A549 (cell line): ENCODE data around the gene TCEA2. TPM values are rescaled to one million over a fixed set of nuclear protein-coding genes. Genes with fewer than 3 reads are reported as not detected.

Source experiments
- ATAC-seq, 2 experiments: fragments of 200-7000 bp in 1 of 2; fragments of >200 bp in 1 of 2; cut with Nextera tagmentation in 1 of 2; cut with Tn5 transposase in 1 of 2; 3 replicates each; pipeline versions ENCODE4 v1.8.0 to v1.9.1; 2018 to 2020; ENCODE audit warnings: mild to moderate bottlenecking in 1 of 2, moderate library complexity in 1 of 2
- CTCF ChIA-PET: fragments of 300-600 bp; sonication (Branson Sonifier 250); formaldehyde crosslinking; extraction: SDS; loops from one replicate; lab custom pipeline; 2021; ENCODE audit warnings: antibody characterized with exemption, inconsistent platforms; lab: Yijun Ruan, JAX
- POLR2A ChIA-PET: fragments of 350-600 bp; formaldehyde crosslinking; extraction: SDS; loops from one replicate; lab custom pipeline; 2021; ENCODE audit warnings: antibody characterized with exemption, inconsistent platforms; lab: Yijun Ruan, JAX
- DNase-seq, 2 experiments: peaks; one replicate each; pipeline versions ENCODE4 v3.0.0 to v3.0.0-alpha.2; 2011 to 2016; ENCODE audit warnings: low read depth in 1 of 2, low spot score in 1 of 2
- FAIRE-seq: peaks from 2 replicates; lab custom pipeline; 2011; peaks lifted over from hg19 to GRCh38; lab: Jason Lieb, UNC
- H3K27ac ChIP-seq, 2 experiments: fragments of >200 bp; sonication (Bioruptor Twin); formaldehyde crosslinking; 3 replicates each; pipeline ENCODE4 v1.5.1; 2016 to 2017
- H3K4me1 ChIP-seq: fragments of >200 bp; sonication (Bioruptor Twin); formaldehyde crosslinking; 3 replicates; pipeline ENCODE4 v1.6.1; 2016
- H3K4me2 ChIP-seq: fragments of >200 bp; sonication (Bioruptor Twin); formaldehyde crosslinking; 3 replicates; pipeline ENCODE4 v1.6.1; 2016
- H3K4me3 ChIP-seq: fragments of >200 bp; sonication (Bioruptor Twin); formaldehyde crosslinking; 3 replicates; pipeline ENCODE4 v1.5.1; 2016
- H3K9me3 ChIP-seq: fragments of >200 bp; sonication (Bioruptor Twin); formaldehyde crosslinking; 3 replicates; pipeline ENCODE4 v1.6.1; 2016
- CBX2 ChIP-seq: fragments of 200-600 bp; sonication (generic); IDR thresholded peaks from 2 replicates; pipeline ENCODE4 v1.6.1; 2016; ENCODE audit warnings: low read depth, mild to moderate bottlenecking, borderline replicate concordance
- CEBPB ChIP-seq, 2 experiments: fragments of >200 bp in 1 of 2; sonication (Bioruptor Twin) in 1 of 2; formaldehyde crosslinking in 1 of 2; IDR thresholded peaks; 2 replicates each; pipeline ENCODE4 v1.6.1; 2012 to 2016
- CHD2 ChIP-seq: fragments of 150-350 bp; IDR thresholded peaks from 2 replicates; pipeline ENCODE4 v1.6.1; 2014; ENCODE audit warnings: low read length; ENCODE audit not compliant: partially characterized antibody
- EP300 ChIP-seq, 2 experiments: fragments of >200 bp; sonication (Bioruptor Twin); formaldehyde crosslinking; IDR thresholded peaks; 2 replicates in 1 of 2; 3 replicates in 1 of 2; pipeline ENCODE4 v1.6.1; 2016 to 2017
- ESRRA ChIP-seq: fragments of 150-350 bp; IDR thresholded peaks from 2 replicates; pipeline ENCODE4 v1.6.1; 2014; ENCODE audit warnings: mild to moderate bottlenecking, low read length, borderline replicate concordance
- FOXS1 ChIP-seq: fragments of 250-450 bp; sonication (Bioruptor Pico); IDR thresholded peaks from 2 replicates; pipeline ENCODE4 v1.5.0; 2020; ENCODE audit warnings: mild to moderate bottlenecking, moderate library complexity
- GATA3 ChIP-seq: IDR thresholded peaks from 2 replicates; pipeline ENCODE4 v1.6.1; 2012; ENCODE audit warnings: borderline replicate concordance
- HDAC2 ChIP-seq: fragments of 200-600 bp; sonication (generic); IDR thresholded peaks from 2 replicates; pipeline ENCODE4 v1.6.1; 2016
- HEYL ChIP-seq: fragments of 250-450 bp; sonication (Bioruptor Pico); IDR thresholded peaks from 2 replicates; pipeline ENCODE4 v1.8.0; 2021; ENCODE audit warnings: mild to moderate bottlenecking, moderate library complexity
- HOXA7 ChIP-seq: fragments of 250-450 bp; sonication (Bioruptor Pico); IDR thresholded peaks from 2 replicates; pipeline ENCODE4 v1.5.0; 2020; ENCODE audit warnings: mild to moderate bottlenecking, moderate library complexity
- HOXB13 ChIP-seq: fragments of 250-450 bp; sonication (Bioruptor Pico); IDR thresholded peaks from 2 replicates; pipeline ENCODE4 v1.5.0; 2020; ENCODE audit warnings: low read depth, mild to moderate bottlenecking, moderate library complexity
- KDM1A ChIP-seq: fragments of 200-600 bp; sonication (generic); IDR thresholded peaks from 2 replicates; pipeline ENCODE4 v1.6.1; 2016; ENCODE audit warnings: low read depth, mild to moderate bottlenecking
- MYC ChIP-seq: IDR thresholded peaks from 2 replicates; pipeline ENCODE4 v1.6.1; 2012; ENCODE audit warnings: mild to moderate bottlenecking, inconsistent platforms, low read length, improper control_type of control experiment, borderline replicate concordance
- NFE2L2 ChIP-seq: fragments of 150-350 bp; conservative IDR thresholded peaks from 2 replicates; pipeline ENCODE4 v1.6.1; 2014; ENCODE audit warnings: low read length
- NPAS2 ChIP-seq: fragments of 250-450 bp; sonication (Bioruptor Pico); IDR thresholded peaks from 2 replicates; pipeline ENCODE4 v1.8.0; 2022; ENCODE audit warnings: mild to moderate bottlenecking, moderate library complexity, borderline replicate concordance
- POLR2A ChIP-seq: IDR thresholded peaks from 2 replicates; pipeline ENCODE4 v1.6.1; 2012; ENCODE audit warnings: mild to moderate bottlenecking, low read length
- POLR2AphosphoS2 ChIP-seq: conservative IDR thresholded peaks from 2 replicates; pipeline ENCODE4 v1.6.1; 2012; ENCODE audit warnings: low read length, improper control_type of control experiment, inconsistent platforms
- RARB ChIP-seq: fragments of 250-450 bp; sonication (Bioruptor Pico); IDR thresholded peaks from 2 replicates; pipeline ENCODE4 v1.8.0; 2021; ENCODE audit warnings: mild to moderate bottlenecking, moderate library complexity
- RCOR1 ChIP-seq: fragments of 150-350 bp; IDR thresholded peaks from 2 replicates; pipeline ENCODE4 v1.6.1; 2014; ENCODE audit warnings: antibody characterized with exemption, low read length, low read depth
- RFX5 ChIP-seq: fragments of 450-650 bp; IDR thresholded peaks from 2 replicates; pipeline ENCODE4 v1.7.1; 2014; ENCODE audit warnings: antibody characterized with exemption, mild to moderate bottlenecking, moderate library complexity
- RNF2 ChIP-seq: fragments of 200-600 bp; sonication (generic); IDR thresholded peaks from 2 replicates; pipeline ENCODE4 v1.6.1; 2016; ENCODE audit warnings: low read depth, mild to moderate bottlenecking, antibody characterized with exemption, moderate library complexity, borderline replicate concordance
- SREBF2 ChIP-seq: fragments of 450-650 bp; IDR thresholded peaks from 2 replicates; pipeline ENCODE4 v1.6.1; 2014; ENCODE audit warnings: mild to moderate bottlenecking, moderate library complexity
- ZC3H11A ChIP-seq: fragments of 450-650 bp; IDR thresholded peaks from 2 replicates; pipeline ENCODE4 v1.6.1; 2014; ENCODE audit warnings: antibody characterized with exemption, mild to moderate bottlenecking
- ZFP36 ChIP-seq: fragments of 450-650 bp; IDR thresholded peaks from 2 replicates; pipeline ENCODE4 v1.6.1; 2014; ENCODE audit warnings: borderline replicate concordance; ENCODE audit not compliant: partially characterized antibody
- ZNF302 ChIP-seq: fragments of 250-450 bp; sonication (Bioruptor Pico); IDR thresholded peaks from 2 replicates; pipeline ENCODE4 v1.9.0; 2021; ENCODE audit warnings: inconsistent platforms, mild to moderate bottlenecking, moderate library complexity
- WGBS: methylation state at CpG from one replicate; pipeline ENCODE4 v1.1.6; 2017; ENCODE audit errors: missing lambda C conversion rate; 5-methylcytosine and 5-hydroxymethylcytosine counted together
- polyA plus RNA-seq, 4 experiments: library from polyadenylated mRNA; depleted of rRNA in 3 of 4; stranded (reverse); fragments of >200 nt; fragmentation: RNase III in 1 of 4; extraction: RNeasy Plus Mini Kit Qiagen cat#74134 plus additional on column Dnase treatment in 1 of 4; gene quantifications; 2 replicates in 3 of 4; 3 replicates in 1 of 4; pipeline ENCODE4 v1.2.3, GENCODE V29; 2011 to 2017
- TF ChIP-seq, protein P1 (sequence below): fragments of 450-650 bp; IDR thresholded peaks from 2 replicates; pipeline ENCODE4 v1.6.1; 2014; ENCODE audit warnings: antibody characterized with exemption
- TF ChIP-seq, protein P2 (sequence below): IDR thresholded peaks from 2 replicates; pipeline ENCODE4 v1.6.1; 2012
- TF ChIP-seq, protein P3 (sequence below): IDR thresholded peaks from 2 replicates; pipeline ENCODE4 v1.6.1; 2012
- TF ChIP-seq, protein P4 (sequence below): fragments of 200-600 bp; sonication (generic); IDR thresholded peaks from 2 replicates; pipeline ENCODE4 v1.6.1; 2016; ENCODE audit warnings: antibody characterized with exemption, mild to moderate bottlenecking, moderate library complexity

The TCEA2 gene
- polyA plus RNA-seq, 2 of the 4 experiments (the other 2 are of a cell fraction), result 11.2 to 29.8 TPM

DNA sequence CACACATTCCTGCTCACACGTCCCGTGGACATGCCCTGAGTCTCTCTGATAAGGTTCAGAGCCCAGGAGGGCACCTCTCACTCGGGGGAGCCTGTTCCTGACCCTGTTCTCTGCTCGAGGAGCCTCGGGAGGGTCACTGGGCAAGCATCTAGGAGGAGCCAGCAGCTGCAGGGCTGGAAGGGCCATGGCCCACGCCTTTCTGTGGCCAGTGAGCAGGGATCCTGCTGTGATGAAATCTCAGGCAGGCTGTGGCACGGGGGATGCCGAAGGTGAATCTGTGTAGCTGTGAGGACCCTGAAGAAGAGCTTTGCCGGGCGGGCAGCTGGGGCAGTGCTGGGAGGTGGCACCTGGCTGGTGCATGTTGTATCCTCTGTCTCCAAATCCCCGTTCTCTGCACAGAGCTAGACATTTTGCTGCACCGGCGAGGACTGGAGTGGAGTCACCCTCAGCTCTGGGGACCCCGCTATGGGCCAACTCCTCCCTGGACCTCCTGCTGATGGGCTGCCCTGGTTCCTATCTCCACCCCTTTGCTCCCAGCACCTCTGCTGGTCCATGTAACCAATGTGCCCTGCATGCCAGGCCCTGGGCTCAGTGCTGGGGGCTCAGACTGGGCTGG is 51.5 kb downstream of the TCEA2 start:
- TF ChIP-seq SREBF2, result no peak
- no peak for TF ChIP-seq KDM1A
- TF ChIP-seq MYC, result no peak
- no peak for DNase-seq
- H3K27ac ChIP-seq, result no peak overlapping the region
- no peaks in the 10 kb centered on the region for H3K4me1 ChIP-seq
- CTCF ChIA-PET, result interaction anchor here (4.9 to 7.6 kb wide), 2 partner anchors 13 to 30 kb away, joined by 18 to 58 read pairs; partner anchors contain the start of gene LKAAEAR1
- H3K9me3 ChIP-seq, result no peaks in the 10 kb centered on the region
- POLR2A ChIA-PET, result no interaction called here
- H3K4me3 ChIP-seq, result no peak overlapping the region
- WGBS, result 69% methylated on average over 11 of the region's 14 CpGs
- no peak for ATAC-seq
- no peak overlapping the region for H3K4me2 ChIP-seq
- FAIRE-seq, result no peak

DNA sequence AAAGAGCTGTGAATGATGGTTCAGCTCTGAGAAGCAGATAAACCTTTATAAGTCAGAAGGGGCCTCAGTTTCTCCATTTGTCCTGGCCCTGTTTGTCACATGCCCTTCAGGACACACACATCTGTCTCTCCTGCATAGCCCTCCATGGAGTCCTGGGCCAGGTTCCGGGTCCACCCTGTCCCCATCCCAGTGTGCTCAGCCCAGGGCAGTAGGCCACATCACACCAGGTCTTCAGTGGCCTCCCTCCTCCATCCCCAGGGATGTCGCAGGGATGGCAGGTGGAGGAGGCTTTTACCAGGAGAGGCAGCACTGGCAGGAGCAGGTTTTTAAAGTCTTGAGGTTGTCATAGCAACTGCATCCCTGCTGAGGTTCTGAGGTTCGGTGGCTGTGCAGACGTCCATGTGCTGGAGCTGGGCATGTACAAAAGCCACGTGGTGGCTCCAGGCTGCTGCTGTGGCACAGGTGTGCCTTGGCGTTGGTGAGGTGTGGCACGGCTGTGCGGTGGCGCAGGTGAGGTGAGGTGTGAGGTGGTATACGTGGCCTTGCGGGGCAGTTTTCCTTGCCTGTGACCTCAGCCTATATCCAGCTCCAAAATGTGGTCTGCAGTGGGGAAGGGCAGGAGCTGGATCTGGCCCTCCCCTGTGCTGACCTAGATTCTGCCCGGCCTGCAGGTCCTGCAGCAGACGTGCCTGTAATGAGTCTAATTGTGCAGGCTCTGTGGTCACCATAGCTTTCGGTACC is 52.3 kb downstream of the TCEA2 start:
- TF ChIP-seq NPAS2 (CRISPR knock-in tag) (no peak), HDAC2 (no peak), ZNF302 (CRISPR knock-in tag) (no peak), CEBPB (IDR thresholded peaks at IDR 0.05) (no peak), FOXS1 (CRISPR knock-in tag) (no peak), POLR2A (no peak), CBX2 (no peak), GATA3 (no peak), ZFP36 (no peak), HOXB13 (CRISPR knock-in tag) (no peak), EP300 (IDR thresholded peaks at IDR 0.05) (no peak), CHD2 (no peak), HOXA7 (CRISPR knock-in tag) (no peak), POLR2AphosphoS2 (no peak)
- TF ChIP-seq, protein P1, sequence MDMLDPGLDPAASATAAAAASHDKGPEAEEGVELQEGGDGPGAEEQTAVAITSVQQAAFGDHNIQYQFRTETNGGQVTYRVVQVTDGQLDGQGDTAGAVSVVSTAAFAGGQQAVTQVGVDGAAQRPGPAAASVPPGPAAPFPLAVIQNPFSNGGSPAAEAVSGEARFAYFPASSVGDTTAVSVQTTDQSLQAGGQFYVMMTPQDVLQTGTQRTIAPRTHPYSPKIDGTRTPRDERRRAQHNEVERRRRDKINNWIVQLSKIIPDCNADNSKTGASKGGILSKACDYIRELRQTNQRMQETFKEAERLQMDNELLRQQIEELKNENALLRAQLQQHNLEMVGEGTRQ, result no peak
- TF ChIP-seq, protein P2, sequence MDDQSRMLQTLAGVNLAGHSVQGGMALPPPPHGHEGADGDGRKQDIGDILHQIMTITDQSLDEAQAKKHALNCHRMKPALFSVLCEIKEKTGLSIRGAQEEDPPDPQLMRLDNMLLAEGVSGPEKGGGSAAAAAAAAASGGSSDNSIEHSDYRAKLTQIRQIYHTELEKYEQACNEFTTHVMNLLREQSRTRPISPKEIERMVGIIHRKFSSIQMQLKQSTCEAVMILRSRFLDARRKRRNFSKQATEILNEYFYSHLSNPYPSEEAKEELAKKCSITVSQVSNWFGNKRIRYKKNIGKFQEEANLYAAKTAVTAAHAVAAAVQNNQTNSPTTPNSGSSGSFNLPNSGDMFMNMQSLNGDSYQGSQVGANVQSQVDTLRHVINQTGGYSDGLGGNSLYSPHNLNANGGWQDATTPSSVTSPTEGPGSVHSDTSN, result no peak
- CTCF ChIA-PET, result interaction anchor here (1.3 to 7.6 kb wide), 6 partner anchors 9 to 77 kb away, joined by 3 to 58 read pairs (median 7); partner anchors contain the start of genes LKAAEAR1 and NPBWR2
- Histone ChIP-seq H3K4me3 (no peak overlapping the region), H3K4me1 (no peaks in the 10 kb centered on the region), H3K4me2 (no peak overlapping the region), H3K27ac (no peak overlapping the region), H3K9me3 (no peaks in the 10 kb centered on the region)
- FAIRE-seq (no peak), ATAC-seq (no peak), DNase-seq (no peak)
- 61% methylated on average over 13 of the region's 14 CpGs for WGBS
- POLR2A ChIA-PET, result interaction anchor here (1.3 kb wide), 1 partner anchor 32 kb away, joined by 4 read pairs; the partner anchor contains the start of gene LKAAEAR1

DNA sequence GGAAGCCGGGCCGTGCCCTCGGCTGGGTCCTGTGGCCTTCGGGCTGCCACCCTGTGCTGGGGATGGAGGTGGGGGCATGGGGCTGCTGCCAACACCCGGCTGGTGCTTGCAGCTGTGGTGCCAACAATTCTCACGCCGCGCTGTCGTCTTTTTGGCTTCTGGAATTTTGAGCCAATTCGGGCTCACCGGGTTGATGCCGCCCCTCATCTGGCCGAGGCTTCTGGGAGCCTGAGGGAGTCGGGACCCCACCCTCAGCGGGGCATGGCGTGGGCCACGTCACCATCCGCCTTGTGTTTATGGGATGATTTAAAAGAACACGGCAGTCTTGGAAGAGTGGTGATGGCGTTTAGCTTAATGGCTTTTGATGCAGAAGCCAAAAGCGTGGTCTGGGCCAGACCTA is 53.0 kb downstream of the TCEA2 start:
- ChIA-PET CTCF (interaction anchor here (0.6 to 7.6 kb wide), 9 partner anchors 9 to 136 kb away, joined by 3 to 58 read pairs (median 4); partner anchors contain the start of genes LKAAEAR1 and NPBWR2), POLR2A (interaction anchor here (1.3 kb wide), 1 partner anchor 32 kb away, joined by 4 read pairs; the partner anchor contains the start of gene LKAAEAR1)
- no peak overlapping the region for H3K27ac ChIP-seq
- 75% methylated on average over 20 of the region's 21 CpGs for WGBS
- H3K4me1 ChIP-seq, result no peaks in the 10 kb centered on the region
- FAIRE-seq (no peak), DNase-seq (no peak), ATAC-seq (no peak)
- H3K4me2 ChIP-seq, result no peak overlapping the region
- H3K4me3 ChIP-seq, result no peak overlapping the region
- no peaks in the 10 kb centered on the region for H3K9me3 ChIP-seq
- TF ChIP-seq ZFP36 (no peak), ZC3H11A (no peak), RCOR1 (no peak), RFX5 (no peak), HEYL (CRISPR knock-in tag) (no peak), HOXA7 (CRISPR knock-in tag) (no peak), RNF2 (no peak), HDAC2 (no peak), NPAS2 (CRISPR knock-in tag) (no peak), ESRRA (no peak), NFE2L2 (no peak), RARB (CRISPR knock-in tag) (no peak)
- TF ChIP-seq, protein P3, sequence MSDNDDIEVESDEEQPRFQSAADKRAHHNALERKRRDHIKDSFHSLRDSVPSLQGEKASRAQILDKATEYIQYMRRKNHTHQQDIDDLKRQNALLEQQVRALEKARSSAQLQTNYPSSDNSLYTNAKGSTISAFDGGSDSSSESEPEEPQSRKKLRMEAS, result no peak
- TF ChIP-seq, protein P4, sequence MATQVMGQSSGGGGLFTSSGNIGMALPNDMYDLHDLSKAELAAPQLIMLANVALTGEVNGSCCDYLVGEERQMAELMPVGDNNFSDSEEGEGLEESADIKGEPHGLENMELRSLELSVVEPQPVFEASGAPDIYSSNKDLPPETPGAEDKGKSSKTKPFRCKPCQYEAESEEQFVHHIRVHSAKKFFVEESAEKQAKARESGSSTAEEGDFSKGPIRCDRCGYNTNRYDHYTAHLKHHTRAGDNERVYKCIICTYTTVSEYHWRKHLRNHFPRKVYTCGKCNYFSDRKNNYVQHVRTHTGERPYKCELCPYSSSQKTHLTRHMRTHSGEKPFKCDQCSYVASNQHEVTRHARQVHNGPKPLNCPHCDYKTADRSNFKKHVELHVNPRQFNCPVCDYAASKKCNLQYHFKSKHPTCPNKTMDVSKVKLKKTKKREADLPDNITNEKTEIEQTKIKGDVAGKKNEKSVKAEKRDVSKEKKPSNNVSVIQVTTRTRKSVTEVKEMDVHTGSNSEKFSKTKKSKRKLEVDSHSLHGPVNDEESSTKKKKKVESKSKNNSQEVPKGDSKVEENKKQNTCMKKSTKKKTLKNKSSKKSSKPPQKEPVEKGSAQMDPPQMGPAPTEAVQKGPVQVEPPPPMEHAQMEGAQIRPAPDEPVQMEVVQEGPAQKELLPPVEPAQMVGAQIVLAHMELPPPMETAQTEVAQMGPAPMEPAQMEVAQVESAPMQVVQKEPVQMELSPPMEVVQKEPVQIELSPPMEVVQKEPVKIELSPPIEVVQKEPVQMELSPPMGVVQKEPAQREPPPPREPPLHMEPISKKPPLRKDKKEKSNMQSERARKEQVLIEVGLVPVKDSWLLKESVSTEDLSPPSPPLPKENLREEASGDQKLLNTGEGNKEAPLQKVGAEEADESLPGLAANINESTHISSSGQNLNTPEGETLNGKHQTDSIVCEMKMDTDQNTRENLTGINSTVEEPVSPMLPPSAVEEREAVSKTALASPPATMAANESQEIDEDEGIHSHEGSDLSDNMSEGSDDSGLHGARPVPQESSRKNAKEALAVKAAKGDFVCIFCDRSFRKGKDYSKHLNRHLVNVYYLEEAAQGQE, result no peak
